HG03457 (cell line): ENCODE measurements around the gene ENTPD2.
"Not testable (repeated sequence)": the region's sequence is repeated elsewhere in the genome, so short reads cannot be mapped to it uniquely, and the experiment has no call there.

Source experiments
- ATAC-seq: cut with Tn5 transposase; IDR thresholded peaks from one replicate; pipeline ENCODE4 v1.9.1; 2021; ENCODE audit warnings: moderate number of reproducible peaks; ENCODE audit not compliant: unreplicated experiment

The ENTPD2 gene

DNA sequence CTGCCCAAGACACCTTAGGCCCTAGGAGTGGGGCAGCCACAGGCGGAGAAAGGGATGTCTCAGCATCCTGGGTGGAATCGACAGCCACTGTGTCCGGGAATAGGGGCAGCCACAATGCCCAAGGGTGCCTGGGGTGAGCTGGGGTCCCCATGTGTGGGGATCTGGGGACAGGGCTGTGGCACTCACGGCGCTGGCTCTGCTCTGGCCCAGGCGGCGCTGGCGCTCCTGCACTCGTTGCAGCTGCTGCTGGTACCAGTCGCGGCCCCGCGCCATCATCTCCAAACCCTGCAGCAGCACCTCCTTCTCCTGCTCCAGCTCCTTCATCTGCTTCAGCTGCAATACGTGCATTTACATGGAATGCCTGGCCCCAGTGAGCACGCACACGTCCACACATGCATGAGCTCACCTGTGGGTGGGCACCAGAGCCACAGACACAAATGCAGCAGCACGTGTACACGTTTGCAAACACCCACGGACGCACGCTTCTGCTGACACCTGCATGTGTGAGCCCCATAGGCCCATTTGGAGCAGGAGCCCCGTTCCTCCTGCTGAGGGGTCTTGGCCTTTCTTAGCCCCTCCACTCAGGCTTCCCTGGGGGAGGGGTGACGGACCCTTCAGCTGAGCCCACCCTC, 11.6 kb upstream of the ENTPD2 start:
- no peak for ATAC-seq

DNA sequence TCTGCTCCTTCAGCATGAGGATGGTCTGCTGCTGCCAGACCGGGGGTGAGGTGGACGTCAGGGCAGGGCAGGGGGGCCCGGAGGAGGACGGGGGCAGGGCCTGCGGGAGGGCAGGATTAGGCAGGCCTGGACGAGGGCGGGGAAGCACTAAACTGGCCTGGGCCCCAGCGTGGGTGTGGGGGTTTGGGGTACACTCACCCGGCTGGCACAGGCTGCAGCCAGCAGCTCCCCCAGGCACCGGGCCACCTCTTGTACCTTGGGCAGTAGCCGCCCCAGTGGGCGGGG, 11.0 kb upstream of the ENTPD2 start:
- ATAC-seq: no peak

DNA sequence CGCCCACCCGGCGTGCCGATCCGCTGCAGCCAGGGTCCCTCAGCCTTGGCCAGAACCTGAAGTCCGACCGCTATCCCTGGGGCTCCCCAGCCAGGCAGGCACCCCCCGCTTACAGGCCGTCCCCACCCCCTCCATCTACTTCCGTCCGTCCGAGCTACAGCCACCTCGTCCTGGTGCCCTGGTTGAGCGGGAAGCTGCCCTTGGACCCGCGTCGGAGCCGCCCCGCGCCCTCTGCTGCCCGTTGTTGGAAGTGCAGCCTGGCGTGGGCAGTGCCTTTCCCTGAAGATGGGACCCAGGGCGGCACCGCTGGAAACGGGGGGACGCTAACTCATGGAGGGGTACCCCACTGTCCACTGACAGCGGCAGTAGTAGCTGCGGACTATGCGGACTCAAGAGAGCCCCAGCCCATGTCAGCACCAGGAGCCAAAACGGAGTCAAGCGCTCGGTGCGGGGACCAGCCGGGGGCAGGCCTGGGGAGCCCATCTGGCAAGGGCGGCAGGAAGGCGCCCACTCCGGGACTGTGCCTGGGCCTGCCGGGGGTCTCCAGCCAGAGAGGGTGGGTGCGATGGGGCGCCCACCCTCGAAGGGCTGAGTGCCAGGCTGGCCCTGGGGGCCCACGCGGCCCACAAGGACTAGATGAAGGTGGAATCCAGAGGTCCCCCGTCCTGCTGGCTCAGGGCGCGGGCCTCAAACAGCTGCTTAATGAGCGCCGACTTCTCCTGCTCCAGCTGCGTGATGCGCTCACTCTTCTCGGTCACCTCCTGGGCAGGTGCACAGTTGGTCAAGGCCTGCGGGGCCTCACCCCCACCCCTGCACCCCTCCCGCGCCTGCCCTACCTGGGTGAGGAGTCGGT, 10.4 kb upstream of the ENTPD2 start:
- ATAC-seq: no peak

DNA sequence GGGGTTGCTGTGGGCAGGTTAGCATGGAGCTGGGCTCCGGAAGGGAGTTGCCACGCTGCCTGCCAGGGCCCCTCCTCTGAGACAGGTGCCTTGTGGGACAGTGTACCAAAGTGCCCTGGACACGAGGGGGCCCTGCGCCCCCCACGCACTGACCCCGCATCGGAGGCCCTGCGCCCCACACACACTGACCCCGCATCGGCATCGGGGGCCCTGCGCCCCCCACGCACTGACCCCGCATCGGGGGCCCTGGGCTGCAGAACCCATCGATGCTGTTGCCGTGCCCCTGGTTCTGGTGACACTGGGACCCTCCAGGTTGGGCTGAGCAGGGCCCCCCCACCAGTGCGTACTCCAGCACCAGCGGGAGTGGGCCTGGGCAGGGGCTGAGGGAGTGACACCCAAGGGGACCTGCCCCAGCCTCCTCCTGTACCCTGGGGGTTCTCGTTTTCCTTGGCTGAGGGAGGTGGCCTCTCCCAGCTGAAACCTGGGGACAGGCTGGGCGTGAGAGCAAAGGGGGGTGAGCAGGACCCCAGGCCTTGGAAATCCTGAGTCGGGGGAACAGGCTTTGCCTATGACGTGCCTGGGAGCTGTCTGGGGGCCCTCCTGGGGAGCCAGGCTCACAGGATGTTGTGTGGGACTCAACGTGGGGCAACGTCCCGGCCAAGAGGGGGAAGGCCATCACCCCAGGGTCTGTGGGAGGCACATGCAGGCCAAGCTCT, 9.6 kb upstream of the ENTPD2 start:
- ATAC-seq: no peak

DNA sequence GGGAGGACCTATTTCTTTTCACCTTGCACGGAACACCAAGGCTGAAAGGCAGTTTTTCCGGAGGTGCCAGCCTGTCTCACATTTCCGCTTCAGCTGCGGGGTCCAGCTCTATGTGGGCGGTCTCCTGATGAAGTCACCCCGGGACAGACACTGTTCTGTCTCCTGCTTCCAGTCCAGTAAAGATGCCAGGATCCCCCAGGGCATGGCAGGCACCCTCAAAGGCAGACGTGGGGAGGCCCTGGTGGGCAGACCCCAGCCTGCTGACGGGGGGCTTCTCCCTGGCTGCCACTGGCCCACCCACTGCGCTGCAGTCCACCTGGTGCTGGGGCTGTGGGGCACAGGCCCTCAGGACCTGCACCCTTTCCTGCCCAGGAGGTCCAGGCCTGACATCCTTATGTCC, 8.9 kb upstream of the ENTPD2 start:
- ATAC-seq: not testable (repeated sequence)

DNA sequence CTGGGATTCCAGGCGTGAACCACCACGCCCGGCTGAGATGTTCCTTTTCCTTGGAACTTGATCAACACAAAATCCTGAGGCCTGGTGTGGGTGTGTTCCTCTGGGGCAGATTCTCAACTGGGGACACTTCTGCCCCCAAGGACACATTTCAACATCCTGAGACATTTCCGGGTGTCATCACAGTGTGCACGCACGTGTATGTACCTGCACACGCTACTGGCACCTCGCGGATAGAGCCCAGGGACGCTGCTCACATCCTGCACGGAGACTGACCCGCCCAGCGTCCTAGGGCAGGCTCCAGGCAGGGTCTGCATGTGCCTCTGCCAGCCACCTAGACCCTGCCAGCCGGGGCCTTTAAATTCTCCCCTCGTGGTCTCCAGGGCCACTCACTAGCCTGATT, 8.5 kb upstream of the ENTPD2 start:
- ATAC-seq: no peak

DNA sequence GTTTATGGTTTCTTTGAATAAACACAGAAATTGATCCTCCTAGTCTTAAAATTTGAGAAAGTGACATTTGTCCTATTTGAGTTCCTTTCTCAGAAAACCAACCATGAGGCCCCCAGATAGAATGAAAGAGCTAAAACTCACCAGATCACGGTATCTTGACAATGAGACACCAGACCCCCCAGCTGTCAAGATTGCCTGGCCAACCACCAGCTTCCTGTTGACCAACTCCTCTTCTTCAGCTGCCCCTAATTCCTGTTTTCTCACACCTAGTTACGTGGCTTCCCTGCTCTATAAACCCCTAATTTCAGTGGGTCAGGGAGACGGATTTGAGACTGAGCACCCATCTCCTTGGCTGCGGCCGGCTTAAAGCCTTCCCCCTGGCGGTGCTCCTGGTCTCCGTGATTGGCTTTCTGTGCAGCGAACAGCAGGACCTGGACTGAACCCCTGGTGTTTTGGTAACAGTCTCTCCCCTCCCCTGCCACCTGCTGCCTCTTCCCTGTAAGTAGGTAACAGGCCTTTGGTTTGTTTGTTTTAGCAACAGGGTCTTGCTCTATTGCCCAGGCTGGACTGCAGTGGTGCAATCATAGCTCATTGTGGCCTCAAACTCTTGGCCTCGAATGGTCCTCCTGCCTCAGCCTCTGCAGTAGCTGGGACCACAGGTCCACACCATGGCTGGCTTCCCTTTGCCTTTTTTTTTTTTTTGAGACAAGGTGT, 4.8 kb upstream of the ENTPD2 start:
- ATAC-seq: no peak

DNA sequence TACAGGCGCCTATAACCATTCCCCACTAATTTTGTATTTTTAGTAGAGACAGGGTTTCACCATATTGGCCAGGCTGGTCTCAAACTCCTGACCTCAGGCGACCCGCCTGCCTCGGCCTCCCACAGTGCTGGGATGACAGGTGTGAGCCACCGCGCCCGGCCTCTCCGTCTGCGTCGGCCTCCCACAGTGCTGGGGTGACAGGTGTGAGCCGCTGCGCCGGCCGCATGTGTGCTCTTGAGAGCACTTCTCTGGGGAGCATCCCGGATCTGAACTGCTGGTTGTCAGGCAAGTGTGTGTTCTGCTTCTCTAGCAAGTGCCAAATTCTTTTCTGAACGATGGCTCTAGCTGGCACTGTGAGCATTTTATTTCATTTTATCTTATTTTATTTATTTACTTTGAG, 3.7 kb upstream of the ENTPD2 start:
- no peak for ATAC-seq

DNA sequence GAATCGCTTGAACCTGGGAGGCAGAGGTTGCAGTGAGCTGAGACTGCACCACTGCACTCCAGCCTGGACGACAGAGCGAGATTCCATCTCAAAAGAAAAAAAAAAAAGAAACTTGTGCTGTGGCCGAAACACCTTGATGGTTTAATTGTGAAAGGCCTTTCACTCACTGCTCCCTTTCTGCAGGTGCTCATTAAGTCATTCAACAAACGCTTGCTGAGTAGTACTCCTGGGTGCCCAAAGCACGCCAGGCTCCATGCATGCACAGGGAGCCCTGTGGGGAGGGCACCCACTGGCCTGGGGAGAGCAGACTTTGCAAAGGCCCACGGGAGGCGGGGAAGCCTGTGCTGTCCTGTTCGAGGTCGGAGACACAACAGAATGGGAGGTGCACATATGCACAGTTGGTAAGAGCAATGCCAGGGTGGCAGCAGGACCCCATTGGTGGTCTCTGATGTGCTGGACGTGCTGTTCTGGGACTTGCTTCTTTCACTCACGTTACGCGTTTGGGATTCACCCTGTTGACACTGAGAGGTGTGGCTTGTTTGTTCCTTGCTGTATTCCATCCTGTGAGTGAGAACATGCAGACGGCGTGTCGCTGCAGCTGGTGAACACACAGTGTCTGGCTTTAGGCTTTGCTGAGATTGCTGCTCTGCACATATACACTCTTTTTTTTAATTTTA, 3.0 kb upstream of the ENTPD2 start:
- ATAC-seq: no peak

DNA sequence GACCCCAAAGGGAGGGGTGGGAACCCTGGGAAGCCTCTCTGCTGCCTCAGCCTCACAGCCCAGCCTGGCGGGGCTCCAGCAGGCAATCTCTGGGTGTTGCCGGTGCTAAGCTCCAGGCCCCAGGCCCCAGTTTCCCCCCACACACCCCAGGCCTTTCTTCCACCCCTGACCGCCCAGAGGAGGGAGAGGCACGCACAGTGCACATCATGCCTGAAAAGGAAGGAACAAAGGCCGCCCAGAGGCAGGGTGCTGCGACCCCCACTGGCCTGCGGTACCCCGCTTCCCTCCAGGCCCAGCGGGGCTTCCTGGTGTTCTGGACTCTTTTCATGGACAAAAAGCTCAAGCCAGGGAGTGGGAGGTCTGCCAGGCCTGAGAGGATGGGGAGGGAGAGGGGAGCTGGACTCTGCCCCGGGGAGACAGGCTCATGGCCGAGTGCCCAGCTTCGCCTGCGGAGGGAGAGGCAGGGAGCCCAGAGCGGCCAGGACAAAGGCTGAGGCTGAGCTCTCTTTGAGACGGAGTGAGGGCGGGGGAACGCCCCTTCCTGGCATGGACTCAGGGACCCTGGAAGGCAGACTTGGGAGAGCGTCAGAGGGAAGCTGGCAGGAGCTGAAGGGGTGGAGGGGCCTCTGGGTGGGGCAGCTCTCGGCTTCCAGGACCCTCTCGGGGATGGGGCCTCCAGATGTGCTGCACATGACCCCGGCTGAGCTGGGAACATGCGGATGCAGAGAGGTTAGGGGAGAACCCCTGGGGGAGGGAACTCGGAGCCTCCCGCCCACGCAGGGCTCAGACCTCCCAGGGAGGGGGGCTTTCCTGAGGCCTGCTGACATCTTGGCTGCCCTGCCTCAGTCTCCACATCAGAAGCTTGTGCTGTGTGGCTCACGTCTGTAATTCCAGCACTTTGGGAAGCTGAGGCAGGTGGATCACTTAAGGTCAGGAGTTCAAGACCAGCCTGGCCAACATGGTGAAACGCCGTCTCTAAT, 1.8 kb upstream of the ENTPD2 start:
- no peak for ATAC-seq

DNA sequence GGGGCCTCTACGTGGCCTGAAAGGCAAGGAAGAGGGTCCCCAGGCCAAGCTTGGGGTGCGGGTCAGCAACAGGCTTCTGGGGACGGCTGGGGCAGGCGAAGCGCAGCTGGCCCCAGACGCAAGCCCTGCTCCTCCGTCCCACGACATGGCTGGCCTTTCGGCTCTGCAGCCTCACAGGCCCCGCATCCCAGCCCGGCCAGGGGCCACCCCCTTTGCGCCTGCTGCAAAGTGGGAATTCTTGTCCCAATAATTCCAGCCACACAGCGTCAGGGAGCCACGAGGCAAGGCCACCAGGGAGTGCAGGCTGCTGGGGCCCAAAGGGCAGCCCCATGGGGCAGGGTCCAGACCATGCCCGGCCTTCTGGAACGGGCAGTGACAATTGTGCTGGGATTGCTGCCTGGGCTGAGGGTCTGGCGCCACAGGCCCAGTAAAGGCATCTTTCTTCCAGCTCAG, 1.1 kb upstream of the ENTPD2 start:
- ATAC-seq: no peak

DNA sequence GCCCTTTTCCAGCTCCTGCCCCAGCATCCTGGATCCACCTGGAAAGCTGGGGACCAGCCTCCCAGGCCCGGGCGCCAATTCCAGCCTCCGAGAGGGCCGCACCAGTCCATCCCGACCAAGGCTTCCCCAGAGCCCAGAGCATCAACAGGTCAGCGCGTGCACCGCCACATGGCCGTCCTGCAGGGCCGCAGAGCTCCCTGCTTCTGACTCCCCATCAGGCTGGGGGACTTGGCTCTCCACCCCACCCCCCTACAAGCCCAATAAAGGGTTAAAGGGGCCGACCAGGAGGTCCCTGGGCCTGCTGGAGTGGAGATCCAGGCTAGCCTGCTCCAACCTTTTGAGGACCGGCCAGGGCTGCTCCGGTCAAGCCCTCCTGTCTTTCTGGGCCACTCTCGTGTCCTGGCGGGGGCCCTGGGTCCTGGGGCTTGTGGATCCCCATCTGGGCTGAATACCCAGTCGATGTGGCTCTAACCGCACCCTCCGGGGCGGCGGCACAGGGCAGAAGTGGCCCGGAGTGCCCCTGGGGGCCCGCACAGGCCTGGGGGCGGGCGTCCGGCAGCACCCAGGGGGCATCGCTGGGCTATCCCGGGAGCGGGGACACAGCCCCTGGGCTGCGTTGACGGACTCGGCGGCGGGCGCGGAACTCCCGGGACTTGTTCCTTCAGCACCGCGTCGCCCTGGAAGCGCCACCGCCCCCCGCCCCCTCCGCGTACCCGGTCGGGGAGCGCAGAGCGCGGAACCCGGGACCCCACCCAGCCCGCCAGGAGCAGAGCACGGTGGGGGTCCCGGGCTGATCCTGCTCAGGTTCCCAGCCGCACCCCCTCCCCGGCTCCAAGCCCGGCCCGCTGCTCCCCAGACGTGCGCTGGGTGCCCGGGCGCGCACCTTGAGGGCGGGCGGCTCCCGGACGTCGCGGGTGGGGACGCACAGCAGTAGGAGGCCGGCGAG, 590 bp downstream of the ENTPD2 start:
- no peak for ATAC-seq

DNA sequence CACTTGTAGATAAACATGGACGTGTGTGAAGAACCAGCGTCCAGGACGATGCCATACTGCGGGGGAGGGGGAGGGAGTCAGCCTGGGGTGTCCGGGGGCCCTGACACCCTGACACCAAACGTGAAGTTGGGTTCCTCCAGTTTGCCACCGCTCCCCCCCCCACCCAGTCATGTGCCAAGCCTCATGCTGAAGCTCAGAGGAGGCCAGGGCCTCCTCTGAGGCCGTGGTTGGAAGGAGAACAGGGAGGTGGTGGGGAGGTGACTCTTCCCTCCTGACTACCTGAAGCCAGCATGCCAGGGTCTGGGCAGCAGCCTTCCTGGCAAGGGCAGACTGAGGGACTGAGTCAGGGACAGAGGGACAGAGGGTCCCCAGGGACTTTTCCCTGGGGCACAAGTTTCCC, 1.6 kb downstream of the ENTPD2 start:
- ATAC-seq: no peak

DNA sequence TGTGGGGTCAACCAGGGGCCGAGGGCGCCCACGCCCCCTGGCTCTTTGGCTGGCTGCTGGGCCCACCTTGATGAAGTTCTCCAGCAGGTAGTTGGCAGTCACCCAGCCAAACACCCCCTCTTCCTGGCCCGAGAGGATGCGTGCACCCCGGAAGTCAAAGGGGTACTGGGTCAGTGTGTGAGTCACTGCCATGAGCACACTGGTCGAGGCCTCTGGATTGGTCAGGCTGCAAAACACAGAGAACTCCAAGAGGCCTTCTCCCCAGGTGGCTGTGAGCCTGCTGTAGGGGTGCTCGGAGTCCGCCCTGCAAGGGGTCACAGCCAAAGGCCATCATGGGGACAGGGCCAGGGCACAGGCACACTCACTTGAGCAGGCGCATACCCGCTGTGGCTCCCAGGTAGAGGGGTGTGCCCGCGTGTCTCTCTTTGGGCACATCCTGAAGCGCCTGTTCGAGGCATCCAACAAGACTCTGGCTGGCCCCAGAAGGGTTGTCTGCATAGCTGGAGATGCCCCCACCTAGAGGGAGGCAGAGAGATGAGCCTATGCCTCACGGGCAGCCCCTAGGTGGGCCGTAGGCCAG, 2.6 kb downstream of the ENTPD2 start:
- no peak for ATAC-seq

DNA sequence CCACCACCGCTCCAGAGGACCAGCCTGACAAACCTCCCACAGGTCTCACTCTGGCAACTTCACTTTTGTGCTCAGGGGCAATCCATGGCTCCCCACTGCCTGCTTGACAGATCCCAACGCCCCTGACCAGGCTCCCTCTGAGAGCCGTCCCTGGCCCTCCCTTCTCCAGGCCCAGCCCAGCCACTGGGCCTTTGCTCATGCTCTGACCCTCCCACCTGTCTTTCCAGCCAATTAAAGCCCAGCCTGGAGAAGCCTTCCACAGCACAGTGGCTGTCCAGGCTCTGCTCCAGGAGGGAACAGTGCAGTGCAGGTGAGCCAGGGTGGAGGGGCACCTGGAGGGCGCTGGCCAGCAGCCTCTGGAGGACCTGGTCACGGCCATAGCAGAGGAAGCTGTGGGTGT, 3.3 kb downstream of the ENTPD2 start:
- ATAC-seq: no peak

DNA sequence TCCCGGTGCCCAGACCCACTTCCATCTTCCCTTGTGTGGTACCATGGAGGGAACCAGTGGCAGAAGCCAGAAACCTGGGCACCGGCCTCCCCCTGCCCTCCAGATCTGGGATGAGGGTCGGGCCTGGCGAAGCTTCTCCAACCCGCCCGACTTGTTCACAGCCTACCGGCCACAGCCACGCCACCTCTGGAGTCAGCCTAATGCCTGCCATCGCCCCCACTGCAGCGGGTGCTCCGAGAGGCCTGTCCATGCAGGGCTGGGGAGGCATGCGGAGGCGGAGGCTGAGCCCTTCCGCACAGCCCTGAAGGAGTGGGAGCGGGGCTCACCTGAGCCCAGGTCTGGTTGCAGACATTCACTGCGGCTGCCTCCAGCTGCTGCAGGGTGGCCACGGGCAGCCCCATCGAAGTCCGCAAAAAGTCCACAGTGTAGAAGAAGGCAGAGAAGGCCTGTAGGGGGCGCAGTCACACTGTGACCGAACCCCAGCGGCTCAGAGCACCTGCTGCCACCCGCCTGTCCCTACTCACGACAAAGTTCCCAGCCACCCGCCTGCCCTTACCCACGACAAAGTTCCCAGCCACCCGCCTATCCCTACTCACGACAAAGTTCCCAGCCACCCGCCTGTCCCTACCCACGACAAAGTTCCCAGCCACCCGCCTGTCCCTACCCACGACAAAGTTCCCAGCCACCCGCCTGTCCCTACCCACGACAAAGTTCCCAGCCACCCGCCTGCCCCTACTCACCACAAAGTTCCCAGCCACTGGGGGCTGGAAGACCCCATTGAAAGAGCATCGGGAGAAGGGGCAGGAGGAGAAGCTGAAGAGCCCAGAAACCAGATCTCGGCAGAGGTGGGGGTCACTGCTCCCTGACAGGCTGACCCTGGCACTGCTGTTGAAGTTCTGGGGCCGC, 4.1 kb downstream of the ENTPD2 start:
- no peak for ATAC-seq
